GM12878 (cell line): Measurements from ENCODE around the gene IFRD2. TPM values are rescaled to one million over a fixed set of nuclear protein-coding genes. Genes with fewer than 3 reads are reported as not detected.

Experiments used
- ATAC-seq: fragments of 200-7000 bp; cut with Tn5 transposase; 3 replicates; pipeline ENCODE4 v1.9.1; 2020; ENCODE audit warnings: mild to moderate bottlenecking, moderate library complexity
- BruUV-seq: library from RNA; stranded (reverse); fragments of 400-500 nt; replicated peaks from 2 replicates; lab custom pipeline; 2021; lab: Mats Ljungman, UMichigan
- CTCF ChIA-PET: fragments of 300-600 bp; sonication (Branson Sonifier 250); formaldehyde crosslinking; extraction: SDS; loops from one replicate; lab custom pipeline; 2021; ENCODE audit warnings: inconsistent platforms; lab: Yijun Ruan, JAX
- POLR2A ChIA-PET: fragments of 350-600 bp; formaldehyde crosslinking; extraction: SDS; loops from one replicate; lab custom pipeline; 2021; ENCODE audit warnings: inconsistent platforms; lab: Charles Lee
- RAD21 ChIA-PET: fragments of 300-600 bp; sonication (Branson Sonifier 250); formaldehyde crosslinking; loops from one replicate; lab custom pipeline; 2023; ENCODE audit warnings: antibody characterized with exemption; ENCODE audit not compliant: unreplicated experiment; lab: Charles Lee
- SMC1A ChIA-PET: fragments of 300-600 bp; sonication (Branson Sonifier 250); formaldehyde crosslinking; loops from one replicate; lab custom pipeline; 2023; ENCODE audit not compliant: unreplicated experiment, uncharacterized antibody; lab: Charles Lee
- DNase-seq: peaks from one replicate; pipeline ENCODE4 v3.0.0-alpha.2; 2011; ENCODE audit warnings: low read depth, low spot score
- FAIRE-seq: peaks from 3 replicates; lab custom pipeline; 2011; peaks lifted over from hg19 to GRCh38; lab: Jason Lieb, UNC
- H2AFZ ChIP-seq: 2 replicates; pipeline ENCODE4 v1.6.0; 2011; ENCODE audit warnings: low read depth, low read length, control low read depth; ENCODE audit not compliant: control insufficient read depth
- H3K27ac ChIP-seq: 2 replicates; pipeline ENCODE4 v1.5.1; 2011; ENCODE audit warnings: control low read depth; ENCODE audit not compliant: control insufficient read depth, insufficient read depth
- H3K27me3 ChIP-seq, 2 experiments: replicated peaks in 1 of 2; 2 replicates each; pipeline versions ENCODE4 v1.6.0 to v1.6.1; 2011; ENCODE audit warnings: low read length in 1 of 2; ENCODE audit not compliant: control insufficient read depth in 2 of 2, insufficient read depth in 2 of 2
- H3K36me3 ChIP-seq, 2 experiments: 2 replicates each; pipeline ENCODE4 v1.5.1; 2011; ENCODE audit warnings: low read length in 1 of 2; ENCODE audit not compliant: control insufficient read depth in 2 of 2, insufficient read depth in 2 of 2
- H3K4me1 ChIP-seq: 2 replicates; pipeline ENCODE4 v1.6.1; 2011; ENCODE audit warnings: mild to moderate bottlenecking, low read length, moderate library complexity, mixed read lengths; ENCODE audit not compliant: control insufficient read depth, insufficient read depth
- H3K4me2 ChIP-seq: 2 replicates; pipeline ENCODE4 v1.6.0; 2011; ENCODE audit warnings: control low read depth; ENCODE audit not compliant: control insufficient read depth, insufficient read depth
- H3K4me3 ChIP-seq: fragments of 200-600 bp; sonication (generic); 2 replicates; pipeline ENCODE4 v1.5.1; 2016
- H3K79me2 ChIP-seq: 2 replicates; pipeline ENCODE4 v1.6.0; 2011; ENCODE audit warnings: low read length; ENCODE audit not compliant: control insufficient read depth, insufficient read depth
- H3K9ac ChIP-seq: 2 replicates; pipeline ENCODE4 v1.8.0; 2011; ENCODE audit warnings: low read length, control low read depth, mixed read lengths; ENCODE audit not compliant: control insufficient read depth, insufficient read depth
- H3K9me3 ChIP-seq: replicated peaks from 3 replicates; pipeline ENCODE4 v1.5.1; 2011; ENCODE audit warnings: mild to moderate bottlenecking, low read length; ENCODE audit not compliant: control insufficient read depth, insufficient read depth
- H4K20me1 ChIP-seq: 2 replicates; pipeline ENCODE4 v1.6.0; 2011; ENCODE audit not compliant: control insufficient read depth, insufficient read depth
- CBFB ChIP-seq: IDR thresholded peaks from 2 replicates; pipeline ENCODE4 v1.6.1; 2016; ENCODE audit warnings: antibody characterized with exemption, low read depth
- E2F8 ChIP-seq: fragments of 450-650 bp; IDR thresholded peaks from 2 replicates; pipeline ENCODE4 v1.6.1; 2018; ENCODE audit warnings: mild to moderate bottlenecking, low read depth, moderate library complexity; ENCODE audit not compliant: partially characterized antibody
- ETV6 ChIP-seq, 2 experiments: fragments of 450-650 bp in 1 of 2; IDR thresholded peaks in 1 of 2; conservative IDR thresholded peaks in 1 of 2; 2 replicates each; pipeline ENCODE4 v1.6.1; 2014; ENCODE audit warnings: antibody characterized with exemption in 1 of 2, borderline replicate concordance in 1 of 2, low read depth in 1 of 2, mild to moderate bottlenecking in 1 of 2, moderate library complexity in 1 of 2
- EZH2 ChIP-seq: IDR thresholded peaks from 2 replicates; pipeline ENCODE4 v1.6.1; 2012; ENCODE audit warnings: low read depth, mild to moderate bottlenecking, control low read depth, inconsistent platforms, low read length, borderline replicate concordance; ENCODE audit not compliant: control insufficient read depth
- HDAC6 ChIP-seq: fragments of 200-600 bp; sonication (generic); IDR thresholded peaks from one replicate; pipeline ENCODE4 v1.8.0; 2017; ENCODE audit warnings: antibody characterized with exemption; ENCODE audit not compliant: unreplicated experiment
- IRF5 ChIP-seq: fragments of 450-650 bp; IDR thresholded peaks from 2 replicates; pipeline ENCODE4 v1.6.1; 2017; ENCODE audit warnings: borderline replicate concordance
- MEF2B ChIP-seq: fragments of 450-650 bp; IDR thresholded peaks from 2 replicates; pipeline ENCODE4 v1.6.1; 2018; ENCODE audit warnings: mild to moderate bottlenecking, moderate library complexity; ENCODE audit not compliant: partially characterized antibody, poor library complexity, severe bottlenecking
- NR2F1 ChIP-seq: fragments of 450-650 bp; conservative IDR thresholded peaks from 2 replicates; pipeline ENCODE4 v1.6.1; 2017; ENCODE audit warnings: mild to moderate bottlenecking
- PKNOX1 ChIP-seq: fragments of 450-650 bp; IDR thresholded peaks from 2 replicates; pipeline ENCODE4 v1.6.1; 2016; ENCODE audit warnings: mild to moderate bottlenecking
- POLR2AphosphoS2 ChIP-seq: IDR thresholded peaks from 2 replicates; pipeline ENCODE4 v1.6.1; 2011; ENCODE audit warnings: low read depth, mild to moderate bottlenecking, low read length, improper control_type of control experiment, moderate library complexity
- RFX5 ChIP-seq: IDR thresholded peaks from 2 replicates; pipeline ENCODE4 v1.6.1; 2011; ENCODE audit warnings: low read depth, low read length, improper control_type of control experiment
- STAT3 ChIP-seq: IDR thresholded peaks from 2 replicates; pipeline ENCODE4 v1.6.1; 2011; ENCODE audit warnings: low read depth, low read length, improper control_type of control experiment
- SUPT20H ChIP-seq: IDR thresholded peaks from 2 replicates; pipeline ENCODE4 v1.6.1; 2011; ENCODE audit warnings: low read depth, mild to moderate bottlenecking, low read length, moderate library complexity, borderline replicate concordance; ENCODE audit not compliant: control insufficient read depth
- TAF1 ChIP-seq: IDR thresholded peaks from 2 replicates; pipeline ENCODE4 v1.6.1; 2011; ENCODE audit warnings: mild to moderate bottlenecking, low read depth, low read length, borderline replicate concordance
- TCF7 ChIP-seq: IDR thresholded peaks from 2 replicates; pipeline ENCODE4 v1.6.1; 2014; ENCODE audit warnings: antibody characterized with exemption, borderline replicate concordance
- ZNF217 ChIP-seq: fragments of 450-650 bp; IDR thresholded peaks from 2 replicates; pipeline ENCODE4 v1.6.1; 2017; ENCODE audit warnings: antibody characterized with exemption, mild to moderate bottlenecking
- WGBS: methylation state at CpG from one replicate; pipeline ENCODE4 v1.1.6; 2016; ENCODE audit warnings: low lambda C conversion rate; ENCODE audit not compliant: insufficient replicate concordance, insufficient coverage; ENCODE audit errors: missing lambda C conversion rate; 5-methylcytosine and 5-hydroxymethylcytosine counted together
- in situ Hi-C: fragments of 300-500 bp; cut with MboI; formaldehyde crosslinking; loops from 9 replicates; pipeline ENCODE4 v1.14.3; 2018; ENCODE audit warnings: mixed read lengths
- intact Hi-C: fragments of 100-400 bp; cut with micrococcal nuclease; formaldehyde crosslinking; loops from one replicate; pipeline ENCODE4 v1.14.2; 2022; ENCODE audit not compliant: unreplicated experiment
- polyA plus RNA-seq, 11 experiments: library from polyadenylated mRNA; depleted of rRNA in 4 of 11; unstranded in 6 of 11; stranded (reverse) in 5 of 11; fragments of >200 nt; fragmentation: Nextera tagmentation in 4 of 11; fragmentation: Illumina TruSeq in 1 of 11; extraction: Ambion mirVana in 4 of 11; extraction: Trizol in 1 of 11; gene quantifications; 1 replicate in 1 of 11; 2 replicates in 10 of 11; pipeline versions ENCODE4 v1.2.1 to v1.2.3, GENCODE V29; 2011 to 2016; ENCODE audit warnings: inconsistent platforms in 2 of 11, missing spikeins in 2 of 11, low read depth in 1 of 11
- total RNA-seq, 4 experiments: library from RNA; depleted of rRNA in 3 of 4; stranded (reverse); fragments of >200 nt in 3 of 4; fragmentation: Illumina TruSeq in 1 of 4; extraction: Trizol in 1 of 4; gene quantifications; 2 replicates each; pipeline versions ENCODE4 v1.2.1 to v1.2.3, GENCODE V29; 2013 to 2021

The IFRD2 gene
- total and polyA plus RNA-seq, 10 of the 15 experiments (the other 5 are each of a cell fraction or from before 2014, with no cell fraction given), result 19.1 to 153 (median 80.3) TPM

- Histone ChIP-seq H3K36me3 (peaks cover 19 to 27% of the 10 kb centered on the region in 2 experiments), H4K20me1 (no peaks in the 10 kb centered on the region; the same call in 1 of the 2 replicates), H3K4me3 (no peak overlapping the region), H3K27ac (no peak overlapping the region), H3K27me3 (no peaks in the 10 kb centered on the region), H3K79me2 (peaks cover 49% of the 10 kb centered on the region), H3K4me1 (peaks cover 12% of the 10 kb centered on the region), H3K9ac (no peak overlapping the region), H3K9me3 (no peaks in the 10 kb centered on the region), H2AFZ (no peak overlapping the region), H3K4me2 (no peak overlapping the region)
- intact Hi-C loops (no loop called here), in situ Hi-C loops (loop anchor here (10.0 kb wide), 1 partner anchor 1063 kb away; the partner anchor contains the start of gene RBM15B)
- ChIA-PET POLR2A (interaction anchor here (0.5 to 1.2 kb wide), 3 partner anchors 10 to 19 kb away, joined by 3 read pairs; partner anchors contain the start of genes CYB561D2 and NPRL2), RAD21 (interaction anchor here (0.8 kb wide), 1 partner anchor 34 kb away, joined by 3 read pairs; no protein-coding TSS in a partner anchor), SMC1A (no interaction called here), CTCF (interaction anchor here (10.5 kb wide), 1 partner anchor 9 kb away, joined by 72 read pairs; the partner anchor contains the start of gene HYAL2)
- TF ChIP-seq STAT3 (no peak), NR2F1 (no peak), ZNF217 (no peak), RFX5 (no peak), E2F8 (no peak), PKNOX1 (no peak), TCF7 (no peak), TAF1 (no peak), HDAC6 (no peak), SUPT20H (no peak), IRF5 (no peak), EZH2 (no peak), MEF2B (no peak), ETV6 (conservative IDR thresholded peaks at IDR 0.05 in 1 of 2, IDR thresholded peaks at IDR 0.05 in 1 of 2; ENCODE audit: borderline replicate concordance in 1 of 2, low read depth in 1 of 2) (no peak), CBFB (no peak), POLR2AphosphoS2 (no peak)
- no peak for DNase-seq
- no peak for FAIRE-seq
- no TSS peak for BruUV-seq
- 97% methylated on average over 17 of the region's 19 CpGs for WGBS
- ATAC-seq, result no peak
These were observed 39.2 kb upstream of the IFRD2 start for GRCh38 chr3:50331364-50331907.
